Measurements from ENCODE around the gene FLT4. TPM values are rescaled to one million over a fixed set of nuclear protein-coding genes. Genes with fewer than 3 reads are reported as not detected.

Gene FLT4
- total and polyA plus RNA-seq, 12 donors: 3.3 to 80.1 (median 25.5) TPM

DNA sequence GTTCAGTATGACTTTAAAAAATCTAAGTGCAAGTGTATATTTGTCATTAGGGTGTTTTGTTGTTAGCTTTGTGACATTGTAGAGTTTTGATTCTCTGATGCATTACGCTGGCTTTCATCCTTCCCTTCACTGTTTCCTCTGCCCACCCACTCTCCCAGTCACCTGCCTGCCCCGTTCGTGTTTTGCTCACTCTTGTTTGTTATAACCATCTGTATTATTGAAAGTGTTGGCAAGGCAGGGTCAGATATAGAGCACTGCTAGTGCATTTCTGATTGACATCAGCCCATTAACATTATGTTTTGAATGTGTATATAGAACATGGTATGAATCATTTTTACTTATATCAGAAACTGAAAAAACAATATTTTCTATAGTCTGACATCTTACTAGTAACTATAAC is 85.4 kb downstream of the FLT4 start:
- Histone ChIP-seq H3K27ac (no peak overlapping the region), H3K36me3 (replicated peaks in 1 of 2) (no peaks in the 10 kb centered on the region), H3K9me3 (replicated peaks in 1 of 3) (no peaks in the 10 kb centered on the region), H3K4me3 (no peak overlapping the region), H3K27me3 (no peaks in the 10 kb centered on the region), H3K4me1 (replicated peaks in 1 of 2) (peaks cover 0 to 6% of the 10 kb centered on the region in 2 donors)
- TF ChIP-seq POLR2A (IDR thresholded peaks at IDR 0.05): no peak
- TF ChIP-seq, protein P1, sequence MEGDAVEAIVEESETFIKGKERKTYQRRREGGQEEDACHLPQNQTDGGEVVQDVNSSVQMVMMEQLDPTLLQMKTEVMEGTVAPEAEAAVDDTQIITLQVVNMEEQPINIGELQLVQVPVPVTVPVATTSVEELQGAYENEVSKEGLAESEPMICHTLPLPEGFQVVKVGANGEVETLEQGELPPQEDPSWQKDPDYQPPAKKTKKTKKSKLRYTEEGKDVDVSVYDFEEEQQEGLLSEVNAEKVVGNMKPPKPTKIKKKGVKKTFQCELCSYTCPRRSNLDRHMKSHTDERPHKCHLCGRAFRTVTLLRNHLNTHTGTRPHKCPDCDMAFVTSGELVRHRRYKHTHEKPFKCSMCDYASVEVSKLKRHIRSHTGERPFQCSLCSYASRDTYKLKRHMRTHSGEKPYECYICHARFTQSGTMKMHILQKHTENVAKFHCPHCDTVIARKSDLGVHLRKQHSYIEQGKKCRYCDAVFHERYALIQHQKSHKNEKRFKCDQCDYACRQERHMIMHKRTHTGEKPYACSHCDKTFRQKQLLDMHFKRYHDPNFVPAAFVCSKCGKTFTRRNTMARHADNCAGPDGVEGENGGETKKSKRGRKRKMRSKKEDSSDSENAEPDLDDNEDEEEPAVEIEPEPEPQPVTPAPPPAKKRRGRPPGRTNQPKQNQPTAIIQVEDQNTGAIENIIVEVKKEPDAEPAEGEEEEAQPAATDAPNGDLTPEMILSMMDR (IDR thresholded peaks at IDR 0.05): no peak
- intact Hi-C loops (cut with DNase I): no loop called here
- DNase-seq: no peak
- 86 to 92% (median 91%) methylated on average over 3 of the region's 3 CpGs for WGBS, 4 donors

- no peak overlapping the region for H3K4me3 ChIP-seq
- H3K27ac ChIP-seq: no peak overlapping the region
- no peaks in the 10 kb centered on the region for H3K27me3 ChIP-seq
- H3K9me3 ChIP-seq (replicated peaks in 1 of 3): no peaks in the 10 kb centered on the region
- 91 to 97% (median 94%) methylated on average over 11 of the region's 11 CpGs for WGBS, 4 donors
- no peak for DNase-seq
- H3K36me3 ChIP-seq (replicated peaks in 1 of 2): no peaks in the 10 kb centered on the region
- H3K4me1 ChIP-seq (replicated peaks in 1 of 2): peaks cover 0 to 6% of the 10 kb centered on the region in 2 donors
- TF ChIP-seq, protein P1 (IDR thresholded peaks at IDR 0.05): no peak
- TF ChIP-seq POLR2A (IDR thresholded peaks at IDR 0.05): no peak
- intact Hi-C loops (cut with DNase I): no loop called here
Observed at GRCh38 chr5:180558232-180558631, 91.2 kb downstream of the FLT4 start.

DNA sequence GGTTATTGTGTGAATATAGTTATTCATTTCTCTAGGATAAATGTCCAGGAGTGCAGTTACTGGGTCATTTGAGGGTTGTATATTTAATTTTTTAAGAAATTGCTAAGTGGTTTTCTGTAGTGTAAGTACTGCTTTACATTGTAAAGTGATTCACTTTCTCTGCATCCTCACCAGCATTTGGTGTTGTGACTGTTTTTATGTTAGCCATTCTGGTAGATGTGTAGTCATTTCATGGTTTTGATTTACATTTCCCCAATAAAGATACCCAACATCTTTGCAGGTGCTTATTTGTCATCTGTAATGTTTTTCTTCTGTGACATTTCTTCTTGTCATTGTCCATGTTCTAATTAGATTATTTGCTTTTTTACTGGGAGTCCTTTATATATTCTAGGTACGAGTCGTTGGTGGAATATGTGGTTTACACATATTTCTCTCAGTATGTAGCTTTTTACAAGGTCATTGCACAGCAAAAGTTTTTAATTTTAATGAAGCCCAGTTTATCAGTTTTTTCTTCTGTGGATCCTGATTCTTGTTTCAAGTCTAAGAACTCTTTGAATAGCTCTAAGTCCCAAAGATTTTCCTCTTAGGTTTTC is 92.1 kb downstream of the FLT4 start:
- no peaks in the 10 kb centered on the region for H3K27me3 ChIP-seq
- no peak overlapping the region for H3K4me3 ChIP-seq
- TF ChIP-seq, protein P1 (IDR thresholded peaks at IDR 0.05): no peak
- no peak for TF ChIP-seq POLR2A (IDR thresholded peaks at IDR 0.05)
- WGBS, 4 donors: 76 to 87% (median 82%) methylated on average over 2 of the region's 2 CpGs
- no peaks in the 10 kb centered on the region for H3K36me3 ChIP-seq (replicated peaks in 1 of 2)
- no peaks in the 10 kb centered on the region for H3K9me3 ChIP-seq (replicated peaks in 1 of 3)
- intact Hi-C loops (cut with DNase I): no loop called here
- no peak overlapping the region for H3K27ac ChIP-seq
- DNase-seq: no peak
- H3K4me1 ChIP-seq (replicated peaks in 1 of 2): no peaks in the 10 kb centered on the region

DNA sequence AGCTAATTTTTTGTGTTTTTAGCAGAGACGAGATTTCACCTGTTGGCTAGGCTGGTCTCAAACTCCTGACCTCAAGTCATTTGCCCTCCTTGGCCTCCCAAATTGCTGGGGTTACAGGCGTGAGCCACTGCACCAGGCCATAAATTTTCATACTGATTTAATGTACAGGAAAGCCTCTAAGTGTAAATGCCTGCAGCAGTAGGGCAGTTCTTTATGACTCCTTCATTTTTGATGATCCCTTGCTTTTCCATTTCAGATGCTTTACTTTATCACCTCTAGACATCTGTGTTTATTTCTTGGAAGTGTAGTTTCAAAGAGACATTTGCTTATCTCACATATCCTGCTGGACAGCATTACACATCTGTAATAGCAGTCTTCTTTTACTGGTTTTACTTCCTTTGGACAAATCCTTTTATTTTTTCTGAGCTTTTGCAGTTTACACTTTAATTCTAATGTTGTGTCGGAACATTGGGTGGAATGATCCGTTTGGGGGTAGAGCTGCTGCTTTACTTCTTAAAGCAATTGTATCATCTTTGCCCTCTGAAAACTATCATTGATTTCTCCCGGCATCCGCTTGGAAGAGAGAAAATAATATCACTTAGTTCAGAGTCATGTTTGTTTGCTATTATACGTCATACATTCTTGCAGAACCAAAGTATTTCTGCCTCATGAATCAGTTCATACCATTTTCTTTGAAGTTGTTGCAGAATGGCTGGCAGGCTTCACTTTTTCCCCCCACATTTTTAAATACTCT is 94.1 kb downstream of the FLT4 start:
- WGBS, 4 donors: 83 to 91% (median 89%) methylated on average over 7 of the region's 7 CpGs
- TF ChIP-seq, protein P1 (IDR thresholded peaks at IDR 0.05): no peak
- no peak for TF ChIP-seq POLR2A (IDR thresholded peaks at IDR 0.05)
- no peaks in the 10 kb centered on the region for H3K4me1 ChIP-seq (replicated peaks in 1 of 2)
- no peaks in the 10 kb centered on the region for H3K36me3 ChIP-seq (replicated peaks in 1 of 2)
- no peaks in the 10 kb centered on the region for H3K27me3 ChIP-seq
- intact Hi-C loops (cut with DNase I): no loop called here
- H3K4me3 ChIP-seq: no peak overlapping the region
- no peak for DNase-seq
- no peaks in the 10 kb centered on the region for H3K9me3 ChIP-seq (replicated peaks in 1 of 3)
- H3K27ac ChIP-seq: no peak overlapping the region
